HepG2 (cell line): ENCODE data around the gene TPRN. TPM values are rescaled to one million over a fixed set of nuclear protein-coding genes. Genes with fewer than 3 reads are reported as not detected.
A peak's percentile ranks its signal among the peaks of the same experiment; 100 is the strongest.

Source experiments
- ATAC-seq: fragments of 200-7000 bp; cut with Tn5 transposase; 3 replicates; pipeline ENCODE4 v1.9.1; 2020; ENCODE audit warnings: mild to moderate bottlenecking, moderate library complexity
- BruUV-seq: library from RNA; stranded (reverse); fragments of 400-500 nt; replicated peaks from 2 replicates; lab custom pipeline; 2021; lab: Mats Ljungman, UMichigan
- CTCF ChIA-PET: fragments of 300-600 bp; formaldehyde crosslinking; extraction: SDS; loops from one replicate; lab custom pipeline; 2021; ENCODE audit warnings: low total read pairs, inconsistent platforms, low intra/inter-chr PET ratio; lab: Yijun Ruan, JAX
- POLR2A ChIA-PET: fragments of 350-600 bp; sonication (Branson Sonifier 250); formaldehyde crosslinking; loops from one replicate; lab custom pipeline; 2020; ENCODE audit warnings: antibody characterized with exemption, inconsistent platforms; lab: Yijun Ruan, JAX
- DNase-seq: peaks from one replicate; pipeline ENCODE4 v3.0.0-alpha.2; 2015; ENCODE audit warnings: low spot score
- FAIRE-seq: peaks from 3 replicates; lab custom pipeline; 2011; peaks lifted over from hg19 to GRCh38; lab: Jason Lieb, UNC
- H2AFZ ChIP-seq: one replicate; pipeline ENCODE4 v1.6.1; 2011; ENCODE audit warnings: low read length, inconsistent platforms
- H3K27ac ChIP-seq: fragments of 300-600 bp; 3 replicates; pipeline ENCODE4 v1.8.0; 2011; ENCODE audit warnings: mixed run types, mild to moderate bottlenecking, mixed read lengths, low read length, inconsistent platforms; ENCODE audit not compliant: insufficient read depth; ENCODE audit errors: extremely low read length
- H3K27me3 ChIP-seq, 2 experiments: fragments of 200-600 bp in 1 of 2; 2 replicates in 1 of 2; 3 replicates in 1 of 2; pipeline versions ENCODE4 v1.6.0 to v1.8.0; 2011; ENCODE audit warnings: low read length in 2 of 2, mild to moderate bottlenecking in 2 of 2, moderate library complexity in 2 of 2, inconsistent platforms in 1 of 2; ENCODE audit not compliant: insufficient read depth in 2 of 2, control insufficient read depth in 1 of 2
- H3K36me3 ChIP-seq, 2 experiments: fragments of 200-600 bp in 1 of 2; replicated peaks in 1 of 2; 2 replicates in 1 of 2; 3 replicates in 1 of 2; pipeline versions ENCODE4 v1.5.1 to v1.8.0; 2011; ENCODE audit warnings: low read length in 2 of 2, inconsistent platforms in 1 of 2; ENCODE audit not compliant: insufficient read depth in 2 of 2, control insufficient read depth in 1 of 2
- H3K4me1 ChIP-seq: 2 replicates; pipeline ENCODE4 v1.5.1; 2012; ENCODE audit warnings: low read length, inconsistent platforms; ENCODE audit not compliant: insufficient read depth
- H3K4me2 ChIP-seq: 2 replicates; pipeline ENCODE4 v1.6.0; 2011; ENCODE audit warnings: low read depth, low read length, inconsistent platforms
- H3K4me3 ChIP-seq, 3 experiments: fragments of 200-600 bp in 1 of 3; sonication (generic), shearing (Covaris generic) in 1 of 3; replicated peaks in 1 of 3; 2 replicates each; pipeline ENCODE4 v1.5.1; 2011 to 2016; ENCODE audit warnings: low read length in 3 of 3, inconsistent platforms in 2 of 3, low read depth in 2 of 3, mild to moderate bottlenecking in 2 of 3, control low read depth in 1 of 3, mixed read lengths in 1 of 3; ENCODE audit not compliant: insufficient read depth in 1 of 3
- H3K79me2 ChIP-seq: one replicate; pipeline ENCODE4 v1.6.1; 2011; ENCODE audit warnings: low read length, inconsistent platforms; ENCODE audit not compliant: insufficient read depth
- H3K9ac ChIP-seq: 2 replicates; pipeline ENCODE4 v1.6.0; 2011; ENCODE audit warnings: mild to moderate bottlenecking, low read depth, low read length, inconsistent platforms; ENCODE audit not compliant: insufficient read depth
- H3K9me3 ChIP-seq: 2 replicates; pipeline ENCODE4 v1.5.1; 2012; ENCODE audit warnings: mild to moderate bottlenecking, low read length
- H4K20me1 ChIP-seq: 2 replicates; pipeline ENCODE4 v1.6.0; 2011; ENCODE audit warnings: inconsistent platforms, mild to moderate bottlenecking, low read length, moderate library complexity; ENCODE audit not compliant: insufficient read depth
- ARID4A ChIP-seq: sonication (generic); formaldehyde crosslinking; IDR thresholded peaks from 2 replicates; pipeline ENCODE4 v1.5.0; 2020; ENCODE audit warnings: mild to moderate bottlenecking, missing genetic modification reagents, borderline replicate concordance
- ARNT ChIP-seq: fragments of 450-650 bp; IDR thresholded peaks from 2 replicates; pipeline ENCODE4 v1.6.1; 2017
- DMAP1 ChIP-seq: IDR thresholded peaks from 2 replicates; pipeline ENCODE4 v1.6.1; 2016
- FOXM1 ChIP-seq: sonication (generic); formaldehyde crosslinking; IDR thresholded peaks from 2 replicates; pipeline ENCODE4 v1.5.0; 2020; ENCODE audit warnings: missing genetic modification reagents
- GABPA ChIP-seq, 2 experiments: IDR thresholded peaks; 2 replicates each; pipeline ENCODE4 v1.6.1; 2011 to 2016; ENCODE audit warnings: low read depth in 2 of 2, low read length in 1 of 2, missing biosample characterization in 1 of 2, missing genetic modification characterization in 1 of 2
- GATAD1 ChIP-seq: IDR thresholded peaks from 2 replicates; pipeline ENCODE4 v1.6.1; 2016; ENCODE audit warnings: missing genetic modification reagents, missing compliant biosample characterization
- LBX2 ChIP-seq: sonication (generic); formaldehyde crosslinking; IDR thresholded peaks from 2 replicates; pipeline ENCODE4 v1.5.0; 2020; ENCODE audit warnings: missing genetic modification reagents, mild to moderate bottlenecking, borderline replicate concordance
- MZF1 ChIP-seq: sonication (generic); formaldehyde crosslinking; IDR thresholded peaks from 2 replicates; pipeline ENCODE4 v1.8.1; 2023; ENCODE audit warnings: mild to moderate bottlenecking, missing genetic modification reagents, borderline replicate concordance
- NCOA2 ChIP-seq: sonication (generic); formaldehyde crosslinking; IDR thresholded peaks from 2 replicates; pipeline ENCODE4 v1.8.0; 2022; ENCODE audit warnings: inconsistent platforms
- RXRB ChIP-seq: IDR thresholded peaks from 2 replicates; pipeline ENCODE4 v1.6.1; 2016; ENCODE audit warnings: borderline replicate concordance, missing genetic modification reagents, missing compliant biosample characterization
- THYN1 ChIP-seq: sonication (generic); formaldehyde crosslinking; IDR thresholded peaks from 2 replicates; pipeline ENCODE4 v1.8.1; 2023; ENCODE audit warnings: low read depth, mild to moderate bottlenecking, moderate library complexity, missing genetic modification reagents, borderline replicate concordance
- ZGPAT ChIP-seq: IDR thresholded peaks from 2 replicates; pipeline ENCODE4 v1.6.1; 2016; ENCODE audit warnings: mild to moderate bottlenecking
- ZNF3 ChIP-seq: IDR thresholded peaks from 2 replicates; pipeline ENCODE4 v1.7.0; 2017; ENCODE audit warnings: inconsistent platforms
- ZNF768 ChIP-seq: sonication (generic); formaldehyde crosslinking; IDR thresholded peaks from 2 replicates; pipeline ENCODE4 v1.4.0; 2020; ENCODE audit warnings: missing genetic modification reagents
- ZNF770 ChIP-seq: sonication (generic); formaldehyde crosslinking; IDR thresholded peaks from 2 replicates; pipeline ENCODE4 v1.5.0; 2020; ENCODE audit warnings: mild to moderate bottlenecking, missing genetic modification reagents
- ZNF850 ChIP-seq: sonication (generic); formaldehyde crosslinking; conservative IDR thresholded peaks from 2 replicates; pipeline ENCODE4 v1.9.0; 2021; ENCODE audit warnings: mild to moderate bottlenecking, missing genetic modification reagents
- WGBS: methylation state at CpG from one replicate; pipeline ENCODE4 v1.1.6; 2017; ENCODE audit warnings: low lambda C conversion rate; 5-methylcytosine and 5-hydroxymethylcytosine counted together
- in situ Hi-C: cut with HindIII; loops from 2 replicates; pipeline ENCODE4 v1.10.0; 2017; ENCODE audit warnings: low pct_unique_long_range_greater_than_20kb; ENCODE audit not compliant: extremely low pct_ligation_motif_present
- intact Hi-C: fragments of 100-400 bp; cut with micrococcal nuclease; formaldehyde crosslinking; loops from one replicate; pipeline ENCODE4 v1.10.0; 2022; ENCODE audit not compliant: unreplicated experiment
- polyA plus RNA-seq, 8 experiments: library from polyadenylated mRNA; depleted of rRNA in 3 of 8; stranded (reverse) in 7 of 8; unstranded in 1 of 8; fragments of >200 nt; fragmentation: Illumina TruSeq in 4 of 8; extraction: Trizol in 4 of 8; gene quantifications; 2 replicates each; pipeline versions ENCODE4 v1.2.1 to v1.2.3, GENCODE V29; 2011 to 2016; ENCODE audit warnings: low read depth in 4 of 8, missing spikeins in 1 of 8, mixed read lengths in 1 of 8; ENCODE audit not compliant: insufficient read depth in 1 of 8
- total RNA-seq, 5 experiments: library from RNA; depleted of rRNA; stranded (reverse); fragments of >200 nt; fragmentation: Illumina TruSeq; extraction: Trizol; gene quantifications; 2 replicates each; pipeline ENCODE4 v1.2.3, GENCODE V29; 2016; ENCODE audit warnings: low read depth in 1 of 5

The TPRN gene
- total and polyA plus RNA-seq, 2 of the 13 experiments (the other 11 are each of a cell fraction or from before 2014, with no cell fraction given), result 10.1 to 19.2 TPM

GRCh38 chr9:137218754-137219271, 18.3 kb upstream of the TPRN start:
- CTCF ChIA-PET, result no interaction called here
- Histone ChIP-seq H3K4me3 (peak overlapping the region; percentile 68 to 83 (median 77)), H3K4me1 (peaks cover 35% of the 10 kb centered on the region), H3K4me2 (peak overlapping the region; percentile 90), H3K9ac (peak overlapping the region; percentile 77), H3K9me3 (no peaks in the 10 kb centered on the region), H4K20me1 (peaks cover 4% of the 10 kb centered on the region; the same call in 1 of the 2 replicates), H2AFZ (no peak overlapping the region), H3K79me2 (peaks cover 3% of the 10 kb centered on the region), H3K27me3 (no peaks in the 10 kb centered on the region; a peak in 1 of 5 replicates), H3K36me3 (no peaks in the 10 kb centered on the region), H3K27ac (peak overlapping the region; percentile 84)
- peak; percentile 30 for ATAC-seq
- BruUV-seq, result no TSS peak
- no CpG with 5 or more reads among the region's 12 CpGs for WGBS
- DNase-seq, result peak; percentile 81
- POLR2A ChIA-PET, result interaction anchor here (1.0 to 13.4 kb wide), 12 partner anchors 8 to 137 kb away, joined by 3 to 225 read pairs (median 8); partner anchors contain the start of genes ANAPC2, NDOR1, RNF224 and SSNA1
- intact Hi-C loops, result no loop called here
- in situ Hi-C loops, result no loop called here
- peak; percentile 77 for FAIRE-seq
- no peak for TF ChIP-seq FOXM1 (CRISPR knock-in tag)
- no peak for TF ChIP-seq ZNF3 (CRISPR knock-in tag)
- peak; percentile 68; the same call in 1 of the 2 replicates for TF ChIP-seq ARID4A (CRISPR knock-in tag)
- TF ChIP-seq DMAP1 (CRISPR knock-in tag), result peak; percentile 51; the same call in 1 of the 2 replicates
- TF ChIP-seq ZNF770, result no peak
- peak; percentile 70 for TF ChIP-seq NCOA2 (CRISPR knock-in tag)
- no peak for TF ChIP-seq ZNF850 (CRISPR knock-in tag)
- peak; percentile 68; the same call in 1 of the 2 replicates for TF ChIP-seq RXRB (CRISPR knock-in tag)
- peak; percentile 33; the same call in 1 of the 2 replicates for TF ChIP-seq ZNF768
- no peak for TF ChIP-seq MZF1 (CRISPR knock-in tag)
- TF ChIP-seq GABPA (IDR thresholded peaks at IDR 0.05; ENCODE audit: low read depth, low read length), result no peak
- TF ChIP-seq GABPA (CRISPR knock-in tag; IDR thresholded peaks at IDR 0.05; ENCODE audit: low read depth), result no peak
- TF ChIP-seq GATAD1 (CRISPR knock-in tag), result peak; percentile 75
- TF ChIP-seq ZGPAT, result 0 out of 2 replicates have a peak, but pooled peaks have one; percentile 33
- no peak for TF ChIP-seq LBX2
- no peak for TF ChIP-seq ARNT
- TF ChIP-seq THYN1, result no peak
